OCI-LY1 (cell line): Measurements from ENCODE around the gene CRYGB.

Source experiments
- H2AFZ ChIP-seq: fragments of 200-600 bp; sonication (generic), shearing (Covaris generic); 2 replicates; pipeline ENCODE4 v1.6.0; 2014; ENCODE audit warnings: antibody characterized with exemption, mild to moderate bottlenecking, low read length
- H3F3A ChIP-seq: fragments of 200-600 bp; sonication (generic), shearing (Covaris generic); 2 replicates; pipeline ENCODE4 v1.6.0; 2014; ENCODE audit warnings: mild to moderate bottlenecking, antibody characterized with exemption, low read length, moderate library complexity; ENCODE audit not compliant: insufficient read depth
- H3K27ac ChIP-seq: fragments of 200-600 bp; sonication (generic); 2 replicates; pipeline ENCODE4 v1.5.1; 2014; ENCODE audit warnings: low read length, mixed run types, mild to moderate bottlenecking, low read depth; ENCODE audit not compliant: poor library complexity, severe bottlenecking
- H3K27me3 ChIP-seq: fragments of 200-600 bp; sonication (generic); 2 replicates; pipeline ENCODE4 v1.6.0; 2014; ENCODE audit warnings: antibody characterized with exemption, mild to moderate bottlenecking, low read length, moderate library complexity; ENCODE audit not compliant: insufficient read depth
- H3K36me3 ChIP-seq: fragments of 200-600 bp; sonication (generic); 2 replicates; pipeline ENCODE4 v1.6.1; 2014; ENCODE audit warnings: mild to moderate bottlenecking, antibody characterized with exemption, low read length, moderate library complexity, mixed read lengths; ENCODE audit not compliant: insufficient read depth
- H3K4me1 ChIP-seq: fragments of 200-600 bp; sonication (generic); 2 replicates; pipeline ENCODE4 v1.5.1; 2014; ENCODE audit warnings: mild to moderate bottlenecking, low read length, moderate library complexity; ENCODE audit not compliant: insufficient read depth, severe bottlenecking
- H3K4me2 ChIP-seq: fragments of 200-600 bp; sonication (generic), shearing (Covaris generic); 2 replicates; pipeline ENCODE4 v1.6.1; 2014; ENCODE audit warnings: low read length
- H3K4me3 ChIP-seq: fragments of 200-600 bp; sonication (generic); 2 replicates; pipeline ENCODE4 v1.5.1; 2014; ENCODE audit warnings: low read length, low read depth, mild to moderate bottlenecking, mixed read lengths; ENCODE audit not compliant: poor library complexity, severe bottlenecking
- H3K79me2 ChIP-seq: fragments of 200-600 bp; shearing (Covaris generic); 2 replicates; pipeline ENCODE4 v1.6.1; 2016; ENCODE audit warnings: mixed run types, low read length, mixed read lengths; ENCODE audit not compliant: insufficient read depth
- H3K9ac ChIP-seq: fragments of 200-600 bp; sonication (generic), shearing (Covaris generic); 2 replicates; pipeline ENCODE4 v1.6.1; 2014; ENCODE audit warnings: mild to moderate bottlenecking, low read length, mixed read lengths
- H3K9me2 ChIP-seq: fragments of 200-600 bp; sonication (generic), shearing (Covaris generic); 2 replicates; pipeline ENCODE4 v1.6.1; 2014; ENCODE audit warnings: low read depth, mild to moderate bottlenecking, low read length, mixed read lengths
- H3K9me3 ChIP-seq: fragments of 200-600 bp; shearing (Covaris generic); 2 replicates; pipeline ENCODE4 v1.6.1; 2014; ENCODE audit warnings: low read length, mixed read lengths
- H4K20me1 ChIP-seq: fragments of 200-600 bp; sonication (generic), shearing (Covaris generic); 2 replicates; pipeline ENCODE4 v1.6.0; 2016; ENCODE audit warnings: mild to moderate bottlenecking, low read length; ENCODE audit not compliant: insufficient read depth
- EZH2 ChIP-seq: fragments of 200-600 bp; sonication (generic), shearing (Covaris generic); IDR thresholded peaks from 2 replicates; pipeline ENCODE4 v1.8.0; 2017; ENCODE audit warnings: borderline replicate concordance, mixed run types, mild to moderate bottlenecking, antibody characterized with exemption, low read length, moderate library complexity, mixed read lengths
- TF ChIP-seq, protein P1 (sequence below): fragments of 200-600 bp; sonication (generic), shearing (Covaris generic); IDR thresholded peaks from 2 replicates; pipeline ENCODE4 v1.5.1; 2017; ENCODE audit warnings: mild to moderate bottlenecking, antibody characterized with exemption, low read length, moderate library complexity, mixed read lengths

CRYGB gene

DNA sequence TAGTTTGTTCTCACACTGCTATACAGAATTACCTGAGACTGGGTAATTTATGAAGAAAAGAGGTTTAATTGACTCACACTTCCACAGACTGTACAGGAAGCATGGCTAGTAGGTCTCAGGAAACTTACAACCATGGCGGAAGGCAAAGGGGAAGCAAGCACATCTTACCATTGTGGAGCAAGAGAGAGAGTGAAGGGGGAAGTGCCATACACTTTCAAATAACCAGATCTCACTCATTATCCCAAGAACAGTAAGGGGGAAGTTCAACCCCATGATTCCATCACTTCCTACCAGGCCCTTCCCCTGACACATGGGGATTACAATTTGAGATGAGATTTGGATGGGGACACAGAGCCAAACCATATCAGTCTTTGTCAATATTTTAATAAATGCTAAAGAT lies 5.0 kb upstream of the CRYGB start:
- Histone ChIP-seq H3F3A (no peaks in the 10 kb centered on the region), H3K27me3 (no peaks in the 10 kb centered on the region; the same call in 1 of the 2 replicates), H3K36me3 (no peaks in the 10 kb centered on the region), H3K9ac (no peak overlapping the region), H3K79me2 (no peaks in the 10 kb centered on the region), H3K9me3 (no peaks in the 10 kb centered on the region), H2AFZ (no peak overlapping the region), H3K27ac (no peak overlapping the region), H3K4me2 (no peak overlapping the region), H3K4me3 (no peak overlapping the region), H4K20me1 (no peaks in the 10 kb centered on the region), H3K4me1 (no peaks in the 10 kb centered on the region), H3K9me2 (no peaks in the 10 kb centered on the region)
- TF ChIP-seq, protein P1, sequence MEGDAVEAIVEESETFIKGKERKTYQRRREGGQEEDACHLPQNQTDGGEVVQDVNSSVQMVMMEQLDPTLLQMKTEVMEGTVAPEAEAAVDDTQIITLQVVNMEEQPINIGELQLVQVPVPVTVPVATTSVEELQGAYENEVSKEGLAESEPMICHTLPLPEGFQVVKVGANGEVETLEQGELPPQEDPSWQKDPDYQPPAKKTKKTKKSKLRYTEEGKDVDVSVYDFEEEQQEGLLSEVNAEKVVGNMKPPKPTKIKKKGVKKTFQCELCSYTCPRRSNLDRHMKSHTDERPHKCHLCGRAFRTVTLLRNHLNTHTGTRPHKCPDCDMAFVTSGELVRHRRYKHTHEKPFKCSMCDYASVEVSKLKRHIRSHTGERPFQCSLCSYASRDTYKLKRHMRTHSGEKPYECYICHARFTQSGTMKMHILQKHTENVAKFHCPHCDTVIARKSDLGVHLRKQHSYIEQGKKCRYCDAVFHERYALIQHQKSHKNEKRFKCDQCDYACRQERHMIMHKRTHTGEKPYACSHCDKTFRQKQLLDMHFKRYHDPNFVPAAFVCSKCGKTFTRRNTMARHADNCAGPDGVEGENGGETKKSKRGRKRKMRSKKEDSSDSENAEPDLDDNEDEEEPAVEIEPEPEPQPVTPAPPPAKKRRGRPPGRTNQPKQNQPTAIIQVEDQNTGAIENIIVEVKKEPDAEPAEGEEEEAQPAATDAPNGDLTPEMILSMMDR = no peak
- no peak for TF ChIP-seq EZH2

DNA sequence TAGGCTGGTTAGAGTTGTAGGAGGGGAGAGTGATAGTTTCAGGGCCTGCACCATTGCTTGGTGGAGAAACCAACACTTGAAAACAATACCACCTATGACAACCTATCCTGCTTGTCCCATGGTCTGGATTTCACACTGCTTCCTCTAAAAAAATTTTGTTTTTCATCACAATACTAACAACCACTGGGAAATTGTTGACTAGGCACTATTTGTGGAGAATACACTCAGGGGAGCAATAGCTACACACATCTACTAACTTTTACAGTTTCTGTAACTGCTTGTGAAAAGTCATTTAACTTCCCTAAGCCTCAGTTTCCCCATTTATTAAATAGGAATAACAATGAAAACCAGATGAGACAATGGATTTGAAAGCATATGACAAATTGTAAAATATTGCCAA lies 4.1 kb upstream of the CRYGB start:
- H2AFZ ChIP-seq = no peak overlapping the region
- no peaks in the 10 kb centered on the region for H3F3A ChIP-seq
- no peak overlapping the region for H3K27ac ChIP-seq
- no peak overlapping the region for H3K4me3 ChIP-seq
- H4K20me1 ChIP-seq = no peaks in the 10 kb centered on the region
- no peaks in the 10 kb centered on the region for H3K9me2 ChIP-seq
- no peaks in the 10 kb centered on the region for H3K4me1 ChIP-seq
- no peak overlapping the region for H3K4me2 ChIP-seq
- no peaks in the 10 kb centered on the region for H3K79me2 ChIP-seq
- no peak overlapping the region for H3K9ac ChIP-seq
- TF ChIP-seq, protein P1 = no peak
- no peak for TF ChIP-seq EZH2
- no peaks in the 10 kb centered on the region; the same call in 1 of the 2 replicates for H3K27me3 ChIP-seq
- no peaks in the 10 kb centered on the region for H3K36me3 ChIP-seq
- H3K9me3 ChIP-seq = no peaks in the 10 kb centered on the region

DNA sequence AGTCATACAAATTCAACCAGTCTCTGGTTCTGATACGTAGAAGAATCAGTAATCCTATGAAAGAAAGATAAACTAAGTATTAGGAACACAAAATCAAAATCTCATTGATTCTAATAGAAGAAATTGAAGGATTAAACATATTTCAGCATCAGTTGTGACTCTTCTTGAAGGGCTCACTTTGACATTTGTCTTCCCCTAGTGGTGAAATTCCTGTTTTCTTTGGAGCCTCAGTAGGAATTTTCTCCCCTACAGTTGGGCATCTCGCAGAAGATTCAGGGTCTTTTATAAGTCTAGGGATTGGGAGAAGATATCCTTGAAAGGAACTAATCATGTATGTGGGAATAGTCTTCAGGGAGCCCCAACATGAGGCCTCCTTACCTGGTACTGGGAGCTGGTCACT lies 2.8 kb upstream of the CRYGB start:
- Histone ChIP-seq H2AFZ (no peak overlapping the region), H3K9me3 (no peaks in the 10 kb centered on the region), H3K79me2 (no peaks in the 10 kb centered on the region), H3K4me1 (no peaks in the 10 kb centered on the region), H3K27me3 (no peaks in the 10 kb centered on the region; the same call in 1 of the 2 replicates), H3K4me3 (no peak overlapping the region), H3K9ac (no peak overlapping the region), H3K27ac (no peak overlapping the region), H3K9me2 (no peaks in the 10 kb centered on the region), H3F3A (no peaks in the 10 kb centered on the region), H4K20me1 (no peaks in the 10 kb centered on the region), H3K36me3 (no peaks in the 10 kb centered on the region), H3K4me2 (no peak overlapping the region)
- no peak for TF ChIP-seq EZH2
- TF ChIP-seq, protein P1 = no peak
